ENCODE measurements around the gene HOXA1.

Gene HOXA1

DNA sequence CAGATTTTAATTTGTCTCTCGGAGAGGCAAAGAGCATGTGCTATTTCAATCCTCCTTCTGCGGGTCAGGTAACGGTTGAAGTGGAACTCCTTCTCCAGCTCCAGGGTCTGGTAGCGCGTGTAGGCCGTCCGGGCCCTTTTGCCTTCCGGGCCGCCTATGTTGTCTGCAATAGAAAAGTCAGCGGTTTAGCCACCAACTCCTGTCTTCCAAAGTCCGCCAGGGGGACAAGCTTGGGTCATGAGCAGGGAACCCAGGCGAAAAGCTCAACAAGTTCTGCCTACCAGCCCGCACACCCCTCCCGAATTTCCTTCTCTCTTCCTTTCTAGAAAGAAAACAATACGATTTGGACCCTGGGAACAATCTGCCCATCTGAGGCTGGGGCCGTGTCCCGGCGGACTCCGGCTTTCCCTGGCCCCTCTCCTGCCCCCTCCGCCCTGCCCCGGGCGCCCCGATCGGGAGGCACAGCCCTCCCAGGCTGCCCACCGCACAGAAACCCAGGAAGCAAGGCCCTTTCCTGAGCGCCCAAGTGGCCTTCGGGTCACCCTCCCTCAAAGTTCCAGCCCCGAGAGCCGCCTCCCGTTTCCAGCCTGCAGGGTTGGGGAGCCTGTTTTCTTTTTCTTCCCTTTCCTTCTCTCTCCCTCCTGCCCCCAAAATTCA, 46.3 kb upstream of the HOXA1 start:
- no peaks in the 10 kb centered on the region for H3F3A ChIP-seq (ENCODE audit: insufficient read depth, low read length)

DNA sequence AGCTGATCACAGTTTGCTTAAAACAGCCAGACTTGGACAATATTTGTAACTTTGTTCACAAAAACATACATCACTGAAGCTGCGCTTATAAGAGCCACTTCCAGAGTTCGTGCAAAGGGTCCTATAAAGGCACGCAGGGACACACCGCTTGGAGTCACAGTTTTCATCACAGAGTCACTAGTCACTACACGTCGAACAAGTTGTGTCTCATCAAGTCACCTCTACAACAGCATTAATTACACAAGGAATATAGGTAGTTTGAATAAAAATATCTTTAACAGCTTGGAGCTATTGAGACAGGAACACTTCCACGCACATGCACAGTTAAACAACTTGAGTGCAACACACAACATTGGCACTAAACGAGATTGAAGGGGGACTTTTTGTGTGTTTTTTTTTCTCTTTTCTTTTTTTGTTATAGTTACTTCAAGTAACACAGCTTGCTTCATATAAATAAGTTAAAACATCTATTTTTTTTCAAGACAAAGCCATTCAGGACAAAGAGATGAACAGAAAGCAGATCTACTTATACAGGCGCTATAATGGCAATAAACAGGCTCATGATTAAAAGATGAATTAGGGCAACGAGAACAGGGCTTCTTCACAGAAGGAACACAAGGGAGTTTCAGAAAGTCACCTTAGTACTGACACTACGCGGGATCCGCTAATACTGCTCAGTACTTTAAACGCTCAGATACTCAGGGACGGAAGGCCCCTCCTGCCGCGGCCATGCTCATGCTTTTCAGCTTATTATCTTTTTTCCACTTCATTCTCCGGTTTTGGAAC, 45.5 kb upstream of the HOXA1 start:
- no peaks in the 10 kb centered on the region for H3K79me2 ChIP-seq (ENCODE audit: insufficient read depth, low read length)
- no peaks in the 10 kb centered on the region for H4K20me1 ChIP-seq (ENCODE audit: insufficient read depth, low read length)
- no peak overlapping the region for H2AFZ ChIP-seq (ENCODE audit: low read length)
- no peaks in the 10 kb centered on the region for H3K36me3 ChIP-seq (ENCODE audit: insufficient read depth, low read length)
- no peak overlapping the region for H3K27ac ChIP-seq (ENCODE audit: low read depth, low read length, poor library complexity, severe bottlenecking)
- no peaks in the 10 kb centered on the region for H3F3A ChIP-seq (ENCODE audit: insufficient read depth, low read length)
- no peaks in the 10 kb centered on the region for H3K9me3 ChIP-seq (ENCODE audit: low read length)
- no peak overlapping the region for H3K9ac ChIP-seq (ENCODE audit: low read length)
- no peak overlapping the region for H3K4me3 ChIP-seq (ENCODE audit: low read depth, low read length, poor library complexity, severe bottlenecking)
- no peaks in the 10 kb centered on the region for H3K9me2 ChIP-seq (ENCODE audit: low read depth, low read length)
- H3K4me2 ChIP-seq (ENCODE audit: low read length) = no peak overlapping the region
- TF ChIP-seq, protein P1, sequence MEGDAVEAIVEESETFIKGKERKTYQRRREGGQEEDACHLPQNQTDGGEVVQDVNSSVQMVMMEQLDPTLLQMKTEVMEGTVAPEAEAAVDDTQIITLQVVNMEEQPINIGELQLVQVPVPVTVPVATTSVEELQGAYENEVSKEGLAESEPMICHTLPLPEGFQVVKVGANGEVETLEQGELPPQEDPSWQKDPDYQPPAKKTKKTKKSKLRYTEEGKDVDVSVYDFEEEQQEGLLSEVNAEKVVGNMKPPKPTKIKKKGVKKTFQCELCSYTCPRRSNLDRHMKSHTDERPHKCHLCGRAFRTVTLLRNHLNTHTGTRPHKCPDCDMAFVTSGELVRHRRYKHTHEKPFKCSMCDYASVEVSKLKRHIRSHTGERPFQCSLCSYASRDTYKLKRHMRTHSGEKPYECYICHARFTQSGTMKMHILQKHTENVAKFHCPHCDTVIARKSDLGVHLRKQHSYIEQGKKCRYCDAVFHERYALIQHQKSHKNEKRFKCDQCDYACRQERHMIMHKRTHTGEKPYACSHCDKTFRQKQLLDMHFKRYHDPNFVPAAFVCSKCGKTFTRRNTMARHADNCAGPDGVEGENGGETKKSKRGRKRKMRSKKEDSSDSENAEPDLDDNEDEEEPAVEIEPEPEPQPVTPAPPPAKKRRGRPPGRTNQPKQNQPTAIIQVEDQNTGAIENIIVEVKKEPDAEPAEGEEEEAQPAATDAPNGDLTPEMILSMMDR (IDR thresholded peaks at IDR 0.05; ENCODE audit: low read length) = no peak
- no peak for TF ChIP-seq EZH2 (IDR thresholded peaks at IDR 0.05; ENCODE audit: borderline replicate concordance, low read length)
- H3K4me1 ChIP-seq (ENCODE audit: insufficient read depth, low read length, severe bottlenecking) = peaks cover 24% of the 10 kb centered on the region
- no peaks in the 10 kb centered on the region; the same call in 1 of the 2 replicates for H3K27me3 ChIP-seq (ENCODE audit: insufficient read depth, low read length)

More for the DNA sequence above, 46.3 kb upstream of the HOXA1 start:
- Histone ChIP-seq H3K4me2 (ENCODE audit: low read length) (peak overlapping the region; percentile 82; the same call in 1 of the 2 replicates), H3K36me3 (ENCODE audit: insufficient read depth, low read length) (no peaks in the 10 kb centered on the region), H4K20me1 (ENCODE audit: insufficient read depth, low read length) (no peaks in the 10 kb centered on the region), H3K9me2 (ENCODE audit: low read depth, low read length) (no peaks in the 10 kb centered on the region), H3K79me2 (ENCODE audit: insufficient read depth, low read length) (no peaks in the 10 kb centered on the region), H3K27ac (ENCODE audit: low read depth, low read length, poor library complexity, severe bottlenecking) (no peak overlapping the region), H3K27me3 (ENCODE audit: insufficient read depth, low read length) (no peaks in the 10 kb centered on the region; the same call in 1 of the 2 replicates), H3K4me3 (ENCODE audit: low read depth, low read length, poor library complexity, severe bottlenecking) (no peak overlapping the region), H2AFZ (ENCODE audit: low read length) (no peak overlapping the region), H3K9ac (ENCODE audit: low read length) (no peak overlapping the region), H3K4me1 (ENCODE audit: insufficient read depth, low read length, severe bottlenecking) (peaks cover 24% of the 10 kb centered on the region), H3K9me3 (ENCODE audit: low read length) (no peaks in the 10 kb centered on the region)
- TF ChIP-seq EZH2 (IDR thresholded peaks at IDR 0.05; ENCODE audit: borderline replicate concordance, low read length) = no peak
- TF ChIP-seq, protein P1 (IDR thresholded peaks at IDR 0.05; ENCODE audit: low read length) = no peak

DNA sequence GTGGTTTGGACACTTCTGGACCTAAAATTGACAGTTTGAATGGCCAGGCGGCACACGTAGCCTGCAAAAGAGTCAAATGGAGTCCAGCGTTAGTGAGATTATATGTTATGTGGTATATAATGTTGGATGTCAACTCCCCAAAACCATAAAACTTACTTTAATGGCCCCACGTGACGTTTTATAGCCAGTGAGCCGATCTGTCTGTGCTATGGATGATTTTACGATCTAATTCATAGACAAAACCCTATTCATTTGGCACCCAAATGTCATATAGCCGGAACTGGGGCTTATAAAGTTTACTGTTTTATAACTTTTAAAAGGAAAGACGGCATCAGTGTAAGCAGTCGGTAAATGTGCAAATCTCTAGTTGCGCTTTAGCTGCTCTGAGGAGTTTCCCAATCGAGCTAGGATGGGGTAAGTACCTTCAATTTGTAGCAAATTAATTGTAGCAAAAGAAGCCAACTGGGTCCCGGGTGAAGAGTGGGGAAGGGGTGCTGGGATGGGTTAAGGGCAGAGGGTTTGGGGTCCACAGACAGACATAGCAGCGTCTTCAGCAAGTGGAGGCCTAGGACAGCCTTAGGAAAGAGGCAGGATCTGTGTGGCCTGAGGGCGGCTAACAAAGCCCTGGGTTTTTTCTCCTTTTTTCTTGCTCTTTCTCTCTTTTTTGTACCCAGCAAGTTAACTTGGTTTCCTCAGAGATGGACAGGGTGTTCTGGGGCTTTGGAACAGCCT, 44.5 kb upstream of the HOXA1 start:
- Histone ChIP-seq H3K27me3 (ENCODE audit: insufficient read depth, low read length) (no peaks in the 10 kb centered on the region; the same call in 1 of the 2 replicates), H3K36me3 (ENCODE audit: insufficient read depth, low read length) (no peaks in the 10 kb centered on the region)

More for the DNA sequence above, 44.5 kb upstream of the HOXA1 start:
- Histone ChIP-seq H3K9me2 (ENCODE audit: low read depth, low read length) (no peaks in the 10 kb centered on the region), H2AFZ (ENCODE audit: low read length) (no peak overlapping the region), H4K20me1 (ENCODE audit: insufficient read depth, low read length) (no peaks in the 10 kb centered on the region), H3K9ac (ENCODE audit: low read length) (no peak overlapping the region), H3K4me2 (ENCODE audit: low read length) (no peak overlapping the region), H3K4me1 (ENCODE audit: insufficient read depth, low read length, severe bottlenecking) (peaks cover 20% of the 10 kb centered on the region), H3K79me2 (ENCODE audit: insufficient read depth, low read length) (no peaks in the 10 kb centered on the region), H3K9me3 (ENCODE audit: low read length) (no peaks in the 10 kb centered on the region), H3K4me3 (ENCODE audit: low read depth, low read length, poor library complexity, severe bottlenecking) (no peak overlapping the region), H3K27ac (ENCODE audit: low read depth, low read length, poor library complexity, severe bottlenecking) (no peak overlapping the region), H3F3A (ENCODE audit: insufficient read depth, low read length) (no peaks in the 10 kb centered on the region)
- TF ChIP-seq EZH2 (IDR thresholded peaks at IDR 0.05; ENCODE audit: borderline replicate concordance, low read length) = no peak
- TF ChIP-seq, protein P1 (IDR thresholded peaks at IDR 0.05; ENCODE audit: low read length) = no peak
